Loucy (cell line): ENCODE data around the gene FTCD.

Source experiments
- H2AFZ ChIP-seq: fragments of 200-600 bp; sonication (generic); 2 replicates; pipeline ENCODE4 v1.6.0; 2016; ENCODE audit warnings: antibody characterized with exemption, mild to moderate bottlenecking, low read length, moderate library complexity
- H3F3A ChIP-seq: fragments of 200-600 bp; 2 replicates; pipeline ENCODE4 v1.6.0; 2016; ENCODE audit warnings: antibody characterized with exemption, low read depth, mild to moderate bottlenecking
- H3K27me3 ChIP-seq: fragments of 200-600 bp; sonication (generic); 2 replicates; pipeline ENCODE4 v1.6.1; 2014; ENCODE audit warnings: low read length, mild to moderate bottlenecking; ENCODE audit not compliant: insufficient read depth, poor library complexity, severe bottlenecking
- H3K36me3 ChIP-seq: fragments of 200-600 bp; sonication (generic); 2 replicates; pipeline ENCODE4 v1.6.1; 2016; ENCODE audit warnings: low read length; ENCODE audit not compliant: insufficient read depth
- H3K4me1 ChIP-seq: fragments of 200-600 bp; sonication (generic); 2 replicates; pipeline ENCODE4 v1.5.1; 2014; ENCODE audit warnings: low read length, mild to moderate bottlenecking; ENCODE audit not compliant: insufficient read depth, poor library complexity, severe bottlenecking
- H3K4me2 ChIP-seq: fragments of 200-600 bp; sonication (generic); 2 replicates; pipeline ENCODE4 v1.6.0; 2014; ENCODE audit warnings: antibody characterized with exemption, low read length, low read depth, mild to moderate bottlenecking; ENCODE audit not compliant: poor library complexity, severe bottlenecking
- H3K4me3 ChIP-seq: fragments of 200-600 bp; sonication (generic); 2 replicates; pipeline ENCODE4 v1.5.1; 2014; ENCODE audit warnings: low read length, mild to moderate bottlenecking, mixed read lengths; ENCODE audit not compliant: poor library complexity, severe bottlenecking
- H3K79me2 ChIP-seq: fragments of 200-600 bp; sonication (generic); 2 replicates; pipeline ENCODE4 v1.6.1; 2014; ENCODE audit warnings: low read length; ENCODE audit not compliant: insufficient read depth
- H3K9ac ChIP-seq: fragments of 200-600 bp; sonication (generic); 2 replicates; pipeline ENCODE4 v1.6.0; 2014; ENCODE audit warnings: mild to moderate bottlenecking, low read depth, low read length, moderate library complexity; ENCODE audit not compliant: poor library complexity, severe bottlenecking
- H3K9me2 ChIP-seq: fragments of 200-600 bp; sonication (generic); replicated peaks from 2 replicates; pipeline ENCODE4 v1.6.1; 2016; ENCODE audit warnings: low read depth, low read length, mixed read lengths
- H3K9me3 ChIP-seq: fragments of 200-600 bp; sonication (generic); 2 replicates; pipeline ENCODE4 v1.6.1; 2014; ENCODE audit warnings: mild to moderate bottlenecking, antibody characterized with exemption, low read length, low read depth; ENCODE audit not compliant: insufficient read depth
- H4K20me1 ChIP-seq: fragments of 200-600 bp; sonication (generic); 2 replicates; pipeline ENCODE4 v1.6.0; 2014; ENCODE audit warnings: antibody characterized with exemption, low read length, mild to moderate bottlenecking; ENCODE audit not compliant: insufficient read depth, poor library complexity, severe bottlenecking
- EZH2phosphoT487 ChIP-seq: fragments of 200-600 bp; IDR thresholded peaks from 2 replicates; pipeline ENCODE4 v1.6.1; 2018; ENCODE audit warnings: antibody characterized with exemption, mild to moderate bottlenecking, moderate library complexity, borderline replicate concordance
- TF ChIP-seq, protein P1 (sequence below): fragments of 200-600 bp; sonication (generic); conservative IDR thresholded peaks from 2 replicates; pipeline ENCODE4 v1.5.1; 2014; ENCODE audit warnings: mild to moderate bottlenecking, antibody characterized with exemption, low read length

FTCD gene

DNA sequence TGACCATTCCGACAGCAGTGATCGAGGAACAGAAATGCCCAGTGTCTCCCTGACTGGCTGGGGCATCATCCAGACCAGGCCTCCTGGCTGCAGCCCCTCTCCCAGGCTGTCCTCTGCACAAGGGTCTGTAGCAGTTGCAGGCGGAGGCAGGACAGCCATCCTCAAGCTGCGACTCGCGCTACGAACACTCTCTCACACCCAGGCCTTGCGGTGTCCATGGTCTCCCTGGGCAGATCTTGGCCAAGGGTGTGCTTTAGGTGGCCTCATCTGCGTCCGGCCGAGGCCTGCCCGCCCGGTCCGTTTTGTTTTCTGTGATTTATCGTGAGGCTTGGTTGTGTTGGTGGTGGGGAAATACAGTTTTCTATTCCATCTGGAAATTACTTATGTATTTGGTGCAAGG lies 15.7 kb downstream of the FTCD start:
- no peaks in the 10 kb centered on the region for H3K9me2 ChIP-seq
- H3K9me3 ChIP-seq = no peaks in the 10 kb centered on the region; the same call in 1 of the 2 replicates
- H3K4me1 ChIP-seq = peaks cover 5% of the 10 kb centered on the region
- H3K79me2 ChIP-seq = no peaks in the 10 kb centered on the region
- no peaks in the 10 kb centered on the region for H4K20me1 ChIP-seq
- H3K36me3 ChIP-seq = no peaks in the 10 kb centered on the region
- H3K27me3 ChIP-seq = no peaks in the 10 kb centered on the region
- no peaks in the 10 kb centered on the region for H3F3A ChIP-seq
- H3K4me2 ChIP-seq = no peak overlapping the region
- H3K9ac ChIP-seq = no peak overlapping the region
- TF ChIP-seq EZH2phosphoT487 = no peak
- TF ChIP-seq, protein P1, sequence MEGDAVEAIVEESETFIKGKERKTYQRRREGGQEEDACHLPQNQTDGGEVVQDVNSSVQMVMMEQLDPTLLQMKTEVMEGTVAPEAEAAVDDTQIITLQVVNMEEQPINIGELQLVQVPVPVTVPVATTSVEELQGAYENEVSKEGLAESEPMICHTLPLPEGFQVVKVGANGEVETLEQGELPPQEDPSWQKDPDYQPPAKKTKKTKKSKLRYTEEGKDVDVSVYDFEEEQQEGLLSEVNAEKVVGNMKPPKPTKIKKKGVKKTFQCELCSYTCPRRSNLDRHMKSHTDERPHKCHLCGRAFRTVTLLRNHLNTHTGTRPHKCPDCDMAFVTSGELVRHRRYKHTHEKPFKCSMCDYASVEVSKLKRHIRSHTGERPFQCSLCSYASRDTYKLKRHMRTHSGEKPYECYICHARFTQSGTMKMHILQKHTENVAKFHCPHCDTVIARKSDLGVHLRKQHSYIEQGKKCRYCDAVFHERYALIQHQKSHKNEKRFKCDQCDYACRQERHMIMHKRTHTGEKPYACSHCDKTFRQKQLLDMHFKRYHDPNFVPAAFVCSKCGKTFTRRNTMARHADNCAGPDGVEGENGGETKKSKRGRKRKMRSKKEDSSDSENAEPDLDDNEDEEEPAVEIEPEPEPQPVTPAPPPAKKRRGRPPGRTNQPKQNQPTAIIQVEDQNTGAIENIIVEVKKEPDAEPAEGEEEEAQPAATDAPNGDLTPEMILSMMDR = no peak
- no peak overlapping the region for H3K4me3 ChIP-seq
- no peak overlapping the region for H2AFZ ChIP-seq

DNA sequence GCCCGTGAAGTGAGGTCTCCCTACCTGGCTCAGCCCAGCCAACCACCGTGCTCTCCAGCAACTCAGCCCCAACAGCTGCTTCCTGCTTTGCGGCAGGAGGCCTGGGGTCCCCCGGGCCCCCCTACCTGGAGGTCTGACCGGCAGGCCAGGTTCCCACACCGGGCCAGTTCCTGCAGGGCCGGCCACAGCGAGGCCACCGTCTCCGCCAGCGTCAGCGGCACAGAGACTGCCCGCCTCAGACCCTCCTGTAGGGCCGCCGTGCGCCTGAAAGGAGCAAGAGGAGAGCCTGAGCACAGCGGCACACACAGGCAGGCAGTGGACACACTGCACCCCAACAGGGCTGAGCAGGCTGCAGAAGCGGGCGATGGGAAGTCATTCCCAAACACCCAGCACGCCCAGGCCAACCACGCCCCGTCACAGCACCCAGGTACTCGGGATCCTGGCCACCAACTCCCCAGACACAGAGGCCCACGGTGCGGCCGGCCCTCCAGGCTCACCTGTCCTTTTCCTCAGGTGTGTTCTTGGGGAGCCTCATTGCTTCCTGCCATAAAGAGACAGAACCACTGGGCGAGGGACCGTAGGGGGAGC lies 16.9 kb downstream of the FTCD start:
- peaks cover 4% of the 10 kb centered on the region; the same call in 1 of the 2 replicates for H3K9me3 ChIP-seq
- H3K27me3 ChIP-seq = no peaks in the 10 kb centered on the region
- H2AFZ ChIP-seq = no peak overlapping the region
- H3K4me2 ChIP-seq = no peak overlapping the region
- H4K20me1 ChIP-seq = no peaks in the 10 kb centered on the region
- TF ChIP-seq, protein P1 = no peak
- no peak for TF ChIP-seq EZH2phosphoT487
- H3K79me2 ChIP-seq = no peaks in the 10 kb centered on the region
- H3K4me3 ChIP-seq = no peak overlapping the region
- no peak overlapping the region for H3K9ac ChIP-seq
- H3K36me3 ChIP-seq = no peaks in the 10 kb centered on the region
- no peaks in the 10 kb centered on the region for H3K9me2 ChIP-seq
- H3F3A ChIP-seq = no peaks in the 10 kb centered on the region
- no peaks in the 10 kb centered on the region for H3K4me1 ChIP-seq

DNA sequence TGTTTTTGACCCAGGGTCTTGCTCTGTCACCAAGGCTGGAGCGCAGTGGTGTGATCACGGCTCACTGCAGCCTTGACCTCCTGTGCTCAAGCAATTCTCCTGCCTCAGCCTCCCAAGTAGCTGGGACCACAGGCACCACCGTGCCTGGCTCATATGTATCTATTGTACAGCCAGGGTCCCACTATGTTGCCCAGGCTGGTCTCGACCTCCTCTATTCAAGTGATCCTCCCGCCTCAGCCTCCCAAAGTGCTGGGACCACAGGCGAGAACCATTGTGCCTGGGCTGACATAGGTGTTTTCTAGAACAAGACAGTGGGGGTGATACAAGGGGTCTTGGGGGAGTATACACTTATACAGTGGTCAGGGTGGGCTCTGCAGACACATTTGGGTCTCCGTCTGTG lies 17.5 kb downstream of the FTCD start:
- H3K4me1 ChIP-seq = no peaks in the 10 kb centered on the region
- H3F3A ChIP-seq = no peaks in the 10 kb centered on the region
- H4K20me1 ChIP-seq = no peaks in the 10 kb centered on the region
- H3K9me3 ChIP-seq = peaks cover 5% of the 10 kb centered on the region; the same call in 1 of the 2 replicates
- no peak overlapping the region for H3K4me2 ChIP-seq
- H3K9ac ChIP-seq = no peak overlapping the region
- H3K27me3 ChIP-seq = no peaks in the 10 kb centered on the region
- H3K79me2 ChIP-seq = no peaks in the 10 kb centered on the region
- H3K36me3 ChIP-seq = no peaks in the 10 kb centered on the region
- no peak overlapping the region for H2AFZ ChIP-seq
- H3K9me2 ChIP-seq = no peaks in the 10 kb centered on the region
- no peak overlapping the region for H3K4me3 ChIP-seq
- no peak for TF ChIP-seq EZH2phosphoT487
- TF ChIP-seq, protein P1 = no peak
